HT1080 (cell line): ENCODE data around the gene CCDC28A. TPM values are rescaled to one million over a fixed set of nuclear protein-coding genes. Genes with fewer than 3 reads are reported as not detected.

Experiments used
- DNase-seq: peaks from one replicate; pipeline ENCODE4 v3.0.0-alpha.2; 2015; ENCODE audit warnings: low read depth
- total RNA-seq: library from RNA; depleted of rRNA; stranded (reverse); fragments of >200 nt; shearing (Covaris generic); gene quantifications from 2 replicates; pipeline ENCODE4 v1.2.3, GENCODE V29; 2014

The CCDC28A gene
- total RNA-seq, 1 experiment from 2014 or later = 22.5 TPM

- no peak for DNase-seq
Observed at GRCh38 chr6:138795809-138796603, 22.4 kb downstream of the CCDC28A start, which contains the start of gene ECT2L. Gene ECT2L (plus strand): TSS chr6:138796087. CDS start chr6:138813275, 17,188 bp downstream.

DNA sequence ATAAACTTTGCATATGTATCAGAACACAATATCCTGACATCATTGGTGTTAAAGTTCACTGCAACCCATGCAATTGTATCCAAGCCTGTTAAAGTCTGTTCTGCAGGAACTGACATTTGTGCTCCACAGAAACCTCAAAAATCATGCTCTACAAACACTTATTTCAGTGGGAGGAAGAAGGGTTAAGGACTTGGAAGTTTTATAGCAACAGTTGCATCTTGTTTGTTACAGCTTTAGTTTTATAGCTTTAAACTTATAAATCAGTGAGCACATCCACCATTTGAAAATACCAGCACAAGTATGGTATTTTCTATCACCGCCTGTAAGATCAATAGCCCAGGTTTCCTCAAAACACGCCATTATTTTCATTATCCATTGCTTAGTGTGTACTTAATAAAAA is 23.2 kb downstream of the CCDC28A start:
- DNase-seq = no peak

- no peak for DNase-seq
Observed at GRCh38 chr6:138797806-138798446, 24.4 kb downstream of the CCDC28A start.

DNA sequence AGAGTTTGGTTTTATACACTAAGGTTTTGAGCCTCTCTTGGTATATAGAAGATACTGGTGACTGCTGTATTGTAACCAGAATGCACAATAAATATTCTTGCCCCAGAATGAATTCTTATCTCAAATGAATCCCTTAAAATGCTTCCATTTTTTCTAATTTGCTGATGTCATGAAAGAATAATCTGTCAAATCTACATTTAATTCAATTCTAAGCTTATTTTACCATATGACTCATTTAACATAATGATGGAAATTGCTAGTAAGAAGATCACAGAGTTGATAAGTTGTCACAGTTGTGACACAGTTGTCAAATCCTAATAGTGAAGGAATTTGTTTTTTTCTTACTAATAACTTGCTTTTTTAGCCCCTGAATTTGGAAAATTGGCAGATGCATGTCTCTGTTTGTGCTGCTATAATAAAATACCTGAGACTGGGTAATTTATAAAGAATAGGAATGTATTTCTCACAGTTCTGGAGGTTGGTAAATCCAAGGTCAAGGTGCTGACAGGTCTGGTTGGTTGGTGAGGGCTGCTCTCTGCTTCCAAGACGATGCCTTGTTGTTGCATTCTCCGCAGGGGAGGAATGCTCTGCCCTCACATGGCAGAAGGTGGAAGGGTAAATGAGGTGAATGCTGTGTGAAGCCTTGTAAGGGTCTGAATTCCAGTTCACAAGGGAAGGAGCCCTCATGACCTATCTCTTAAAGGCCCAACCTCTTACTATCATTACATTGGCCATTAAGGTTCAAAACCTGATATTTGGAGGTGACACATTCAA is 27.0 kb downstream of the CCDC28A start:
- DNase-seq = no peak

GRCh38 chr6:138803331-138803730 is 29.8 kb downstream of the CCDC28A start:
- DNase-seq = no peak

- DNase-seq = no peak
Observed at GRCh38 chr6:138803861-138804260, 30.3 kb downstream of the CCDC28A start.

GRCh38 chr6:138805016-138805765 is 31.6 kb downstream of the CCDC28A start:
- DNase-seq = peak; percentile 14

DNA sequence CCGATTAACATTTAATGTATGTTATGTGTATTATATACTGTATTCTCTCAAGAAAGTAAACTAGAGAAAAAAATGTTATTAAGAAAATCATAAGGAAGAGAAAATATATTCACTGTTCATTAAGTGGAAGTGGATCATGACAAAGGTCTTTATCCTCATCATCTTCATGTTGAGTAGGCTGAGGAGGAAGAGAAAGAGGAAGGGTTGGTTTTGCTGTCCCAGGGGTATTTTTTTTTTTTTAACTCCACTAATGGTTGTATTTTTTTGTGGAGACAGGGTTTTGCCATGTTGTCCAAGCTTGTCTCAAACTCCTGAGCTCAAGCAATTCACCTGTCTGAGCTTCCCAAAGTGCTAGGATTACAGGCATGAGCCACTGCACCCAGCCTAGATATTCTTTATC is 33.3 kb downstream of the CCDC28A start:
- DNase-seq = no peak

- no peak for DNase-seq
Observed at GRCh38 chr6:138809677-138810076, 36.1 kb downstream of the CCDC28A start.

GRCh38 chr6:138811866-138812265 is 38.3 kb downstream of the CCDC28A start:
- DNase-seq = no peak

DNA sequence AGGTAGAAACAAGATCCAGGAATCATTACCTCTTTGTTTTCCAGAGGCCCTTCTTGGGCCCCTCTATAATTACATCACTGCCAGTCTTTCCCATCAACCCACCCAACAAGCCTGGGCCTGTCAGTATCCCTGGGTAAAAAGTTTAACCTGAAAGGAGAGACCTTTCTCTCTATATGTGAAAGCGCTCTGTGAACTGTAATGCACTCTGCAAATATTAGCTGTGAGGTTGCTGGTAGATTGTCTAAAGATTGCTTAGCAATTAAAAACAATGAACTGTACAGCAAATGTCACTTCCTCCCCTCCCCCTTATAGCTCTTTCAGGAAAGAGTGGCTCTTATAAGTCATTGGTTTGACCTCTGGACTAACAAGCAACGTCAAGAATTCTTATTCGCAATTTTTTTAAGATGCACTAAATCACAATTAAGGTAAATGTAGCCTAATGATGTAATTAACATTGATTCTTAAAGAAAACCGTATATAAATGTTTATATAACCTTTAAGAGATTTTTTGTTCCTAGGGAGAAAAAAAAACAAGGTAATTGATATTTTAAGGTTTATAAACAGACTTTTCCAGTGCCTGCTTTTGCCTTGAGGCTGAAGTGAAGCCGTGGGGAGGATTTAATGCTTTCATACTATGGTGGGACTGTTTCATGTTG is 40.7 kb downstream of the CCDC28A start:
- DNase-seq = no peak

DNA sequence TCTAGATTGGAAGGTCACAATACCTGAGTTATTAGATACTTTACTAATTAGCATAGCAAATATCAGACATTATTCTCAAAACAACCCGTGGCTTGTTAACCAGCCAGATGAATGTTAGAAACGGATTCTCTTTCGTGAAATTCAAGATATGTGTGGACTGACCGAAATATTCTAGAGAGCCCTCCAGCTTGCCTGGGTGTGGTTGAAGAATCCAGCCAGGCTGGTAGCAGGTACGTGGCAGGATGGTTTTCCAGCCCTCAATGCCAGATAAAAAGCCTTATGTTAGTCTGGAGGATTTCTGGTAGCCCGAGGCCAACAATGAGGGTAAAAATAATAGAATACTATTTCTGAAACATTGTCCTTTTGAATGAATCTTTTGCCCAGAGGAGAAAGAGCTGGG is 41.7 kb downstream of the CCDC28A start:
- no peak for DNase-seq

DNA sequence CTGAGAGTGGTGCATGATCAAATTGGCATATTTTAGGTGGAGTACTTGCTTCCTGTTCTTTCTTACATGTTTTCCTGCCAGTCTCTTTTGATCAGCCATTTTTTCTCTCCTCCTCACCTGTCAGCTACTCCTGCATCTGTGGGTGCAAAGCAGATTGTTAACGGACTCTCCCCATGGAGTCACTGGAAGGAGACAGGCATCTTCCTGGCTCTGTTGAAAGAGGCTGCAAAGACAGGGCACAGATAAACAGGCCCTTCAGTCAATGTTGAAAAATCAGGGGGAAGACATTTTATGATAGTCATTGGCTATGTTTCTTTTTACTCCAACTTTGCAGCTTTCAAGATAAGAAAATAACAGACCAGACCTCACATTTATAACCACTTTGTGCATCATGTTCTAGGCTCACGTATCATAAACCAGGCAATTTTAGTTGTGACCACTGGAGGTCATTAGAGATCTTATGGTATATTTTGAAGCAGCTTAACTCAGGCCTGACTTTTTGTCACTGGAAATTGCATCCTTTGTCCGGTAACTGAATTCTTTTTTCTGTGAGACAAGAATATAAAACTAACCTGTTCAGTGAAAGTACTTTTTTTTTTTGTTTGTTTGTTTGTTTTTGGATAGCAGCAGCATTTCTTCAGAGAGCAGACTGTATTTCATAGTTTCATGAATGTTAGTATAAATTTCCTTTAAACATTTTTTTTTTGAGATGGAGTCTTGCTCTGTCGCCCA is 42.4 kb downstream of the CCDC28A start:
- DNase-seq = peak; percentile 58

DNA sequence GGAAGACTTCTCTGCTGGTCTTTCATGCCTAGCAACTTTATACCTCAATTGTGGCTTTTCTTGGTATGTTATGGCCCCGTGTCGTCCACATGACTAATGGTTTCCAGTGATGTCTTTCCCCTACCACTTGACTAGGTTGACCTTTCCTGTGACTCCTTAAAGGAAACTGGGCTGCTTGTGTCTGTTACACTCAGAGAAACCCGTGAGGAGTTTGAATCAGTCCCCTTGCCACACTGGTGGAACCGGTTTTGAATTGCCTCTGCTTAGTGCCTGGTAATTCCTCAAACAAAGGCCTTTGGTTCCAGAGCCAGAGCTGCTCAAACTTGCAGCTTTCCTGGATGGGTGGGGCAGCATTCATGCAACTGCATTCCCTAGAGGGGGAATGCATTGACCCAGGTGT is 44.2 kb downstream of the CCDC28A start:
- peak; percentile 88 for DNase-seq

GRCh38 chr6:138818496-138819194 is 45.1 kb downstream of the CCDC28A start:
- no peak for DNase-seq

GRCh38 chr6:138821519-138821918 is 48.0 kb downstream of the CCDC28A start:
- no peak for DNase-seq

- DNase-seq = peak; percentile 77
Observed at GRCh38 chr6:138824482-138825144, 51.0 kb downstream of the CCDC28A start.

DNA sequence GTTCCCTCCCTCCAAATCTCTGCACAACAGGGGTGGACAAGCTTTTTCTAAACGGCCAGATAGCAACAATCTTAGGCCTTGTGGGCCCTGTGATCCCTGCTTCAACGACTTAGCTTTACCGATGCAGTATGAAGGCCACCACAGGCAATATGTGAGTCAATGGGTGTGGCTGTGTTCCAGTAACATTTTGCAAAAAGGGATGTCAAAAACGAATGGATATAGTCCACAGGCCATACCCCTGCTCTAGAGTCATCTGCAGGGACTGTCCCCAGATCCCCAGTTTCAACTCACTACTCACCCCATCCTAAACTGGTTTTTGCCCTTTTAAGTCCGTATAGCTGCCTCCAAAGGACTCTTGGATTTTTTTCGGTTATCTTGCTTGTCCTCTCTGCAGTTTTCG is 56.7 kb downstream of the CCDC28A start:
- no peak for DNase-seq

GRCh38 chr6:138832182-138832581 is 58.6 kb downstream of the CCDC28A start:
- DNase-seq = no peak
